Liver (tissue), 9 donors: ENCODE data around the gene PRKCH. TPM values are rescaled to one million over a fixed set of nuclear protein-coding genes. Genes with fewer than 3 reads are reported as not detected.

Experiments used
- DNase-seq: peaks from one replicate; pipeline ENCODE4 v3.0.0-alpha.2; 2017; ENCODE audit warnings: low spot score
- H3K27ac ChIP-seq, 2 donors: one replicate each; pipeline ENCODE4 v1.7.0; 2013; ENCODE audit warnings: inconsistent platforms in 2 of 2, low read length in 2 of 2, control low read depth in 1 of 2, low read depth in 1 of 2, mild to moderate bottlenecking in 1 of 2
- H3K27me3 ChIP-seq, 4 donors: one replicate each; pipeline versions ENCODE4 v1.6.1 to v1.7.0; 2013; ENCODE audit warnings: low read length in 3 of 4, inconsistent platforms in 1 of 4, mild to moderate bottlenecking in 1 of 4, moderate library complexity in 1 of 4; ENCODE audit not compliant: control insufficient read depth in 4 of 4, insufficient read depth in 4 of 4
- H3K36me3 ChIP-seq, 4 donors: one replicate each; pipeline versions ENCODE4 v1.6.1 to v1.7.0; 2013; ENCODE audit warnings: low read length in 3 of 4, mild to moderate bottlenecking in 3 of 4, low read depth in 1 of 4, moderate library complexity in 1 of 4; ENCODE audit not compliant: control insufficient read depth in 4 of 4, insufficient read depth in 3 of 4
- H3K4me1 ChIP-seq, 4 donors: one replicate each; pipeline versions ENCODE4 v1.6.1 to v1.7.0; 2013; ENCODE audit warnings: low read length in 3 of 4, mild to moderate bottlenecking in 3 of 4, moderate library complexity in 1 of 4; ENCODE audit not compliant: control insufficient read depth in 4 of 4, insufficient read depth in 4 of 4
- H3K4me3 ChIP-seq, 3 donors: one replicate each; pipeline versions ENCODE4 v1.6.1 to v1.7.0; 2013; ENCODE audit warnings: low read length in 3 of 3, control low read depth in 1 of 3, low read depth in 1 of 3, mild to moderate bottlenecking in 1 of 3
- H3K9ac ChIP-seq, 2 donors: one replicate each; pipeline ENCODE4 v1.7.0; 2013; ENCODE audit warnings: low read length in 2 of 2, mild to moderate bottlenecking in 2 of 2, moderate library complexity in 2 of 2, control low read depth in 1 of 2, low read depth in 1 of 2
- H3K9me3 ChIP-seq, 4 donors: one replicate each; pipeline versions ENCODE4 v1.6.1 to v1.7.0; 2013; ENCODE audit warnings: low read length in 3 of 4; ENCODE audit not compliant: control insufficient read depth in 4 of 4
- ATF3 ChIP-seq: IDR thresholded peaks from 2 replicates; pipeline ENCODE4 v1.6.1; 2016; ENCODE audit warnings: antibody characterized with exemption
- EGR1 ChIP-seq, 2 donors: IDR thresholded peaks; 2 replicates each; pipeline ENCODE4 v1.6.1; 2016 to 2018; ENCODE audit warnings: antibody characterized with exemption in 2 of 2, low read depth in 2 of 2
- FOXA1 ChIP-seq: IDR thresholded peaks from 2 replicates; pipeline ENCODE4 v1.6.1; 2016; ENCODE audit warnings: antibody characterized with exemption
- FOXA2 ChIP-seq: IDR thresholded peaks from 2 replicates; pipeline ENCODE4 v1.6.1; 2016; ENCODE audit warnings: antibody characterized with exemption
- GABPA ChIP-seq, 2 donors: IDR thresholded peaks in 1 of 2; conservative IDR thresholded peaks in 1 of 2; 2 replicates each; pipeline ENCODE4 v1.6.1; 2016; ENCODE audit warnings: antibody characterized with exemption in 2 of 2, mild to moderate bottlenecking in 1 of 2, moderate library complexity in 1 of 2
- HNF4A ChIP-seq, 2 donors: conservative IDR thresholded peaks; 2 replicates each; pipeline ENCODE4 v1.6.1; 2016; ENCODE audit warnings: antibody characterized with exemption in 2 of 2, mild to moderate bottlenecking in 2 of 2
- HNF4G ChIP-seq: IDR thresholded peaks from 2 replicates; pipeline ENCODE4 v1.6.1; 2016; ENCODE audit warnings: antibody characterized with exemption
- JUND ChIP-seq, 2 donors: IDR thresholded peaks; 2 replicates each; pipeline ENCODE4 v1.6.1; 2016; ENCODE audit warnings: antibody characterized with exemption in 2 of 2
- NR2F2 ChIP-seq: IDR thresholded peaks from 2 replicates; pipeline ENCODE4 v1.6.1; 2016; ENCODE audit warnings: antibody characterized with exemption
- RAD21 ChIP-seq, 2 donors: IDR thresholded peaks; 2 replicates each; pipeline ENCODE4 v1.6.1; 2016; ENCODE audit warnings: antibody characterized with exemption in 2 of 2, mild to moderate bottlenecking in 2 of 2
- RXRA ChIP-seq, 2 donors: IDR thresholded peaks; 2 replicates each; pipeline ENCODE4 v1.6.1; 2017 to 2018; ENCODE audit warnings: antibody characterized with exemption in 2 of 2, mild to moderate bottlenecking in 1 of 2
- SP1 ChIP-seq: IDR thresholded peaks from 2 replicates; pipeline ENCODE4 v1.6.1; 2018; ENCODE audit warnings: antibody characterized with exemption, mild to moderate bottlenecking
- TAF1 ChIP-seq: conservative IDR thresholded peaks from 2 replicates; pipeline ENCODE4 v1.6.1; 2016; ENCODE audit warnings: antibody characterized with exemption, mild to moderate bottlenecking
- YY1 ChIP-seq: IDR thresholded peaks from 2 replicates; pipeline ENCODE4 v1.6.1; 2016; ENCODE audit warnings: antibody characterized with exemption, mild to moderate bottlenecking
- ZBTB33 ChIP-seq: IDR thresholded peaks from 2 replicates; pipeline ENCODE4 v1.6.1; 2016; ENCODE audit warnings: antibody characterized with exemption
- WGBS: extraction: QIAGEN DNeasy Blood & Tissue Kit; methylation state at CpG from one replicate; pipeline ENCODE4 v1.1.7; 2013; 5-methylcytosine and 5-hydroxymethylcytosine counted together
- polyA plus RNA-seq, 2 donors: library from polyadenylated mRNA; stranded (reverse) in 1 of 2; unstranded in 1 of 2; fragments of 200-250 nt in 1 of 2; fragments of >200 nt in 1 of 2; fragmentation: Nextera tagmentation in 1 of 2; extraction: Ambion mirVana in 1 of 2; gene quantifications; one replicate each; pipeline versions ENCODE4 v1.2.1 to v1.2.3, GENCODE V29; 2013 to 2015
- total RNA-seq, 2 donors: library from RNA; depleted of rRNA; stranded (reverse); fragments of >200 nt; gene quantifications; one replicate each; pipeline ENCODE4 v1.2.3, GENCODE V29; 2014
- TF ChIP-seq, protein P1 (sequence below): IDR thresholded peaks from 2 replicates; pipeline ENCODE4 v1.6.1; 2016; ENCODE audit warnings: antibody characterized with exemption, mild to moderate bottlenecking
- TF ChIP-seq, protein P2 (sequence below): fragments of 150-350 bp; IDR thresholded peaks from 2 replicates; pipeline ENCODE4 v1.5.1; 2017; ENCODE audit warnings: improper control_type of control experiment, low read depth, low read length; ENCODE audit not compliant: missing input control
- TF ChIP-seq, protein P3 (sequence below): IDR thresholded peaks from 2 replicates; pipeline ENCODE4 v1.6.1; 2016; ENCODE audit warnings: antibody characterized with exemption
- donor health status: healthy.
- donor health status: healthy.
- donor health status: healthy.
- donor health status: healthy.
- donor health status: healthy.

PRKCH gene
- total and polyA plus RNA-seq, 4 donors = 3.9 to 13.7 (median 7.0) TPM

GRCh38 chr14:61326146-61326545 is 4.8 kb downstream of the PRKCH start:
- no peak overlapping the region for H3K4me3 ChIP-seq

GRCh38 chr14:61326847-61327246 is 5.5 kb downstream of the PRKCH start:
- Histone ChIP-seq H3K36me3 (no peaks in the 10 kb centered on the region), H3K27me3 (no peaks in the 10 kb centered on the region), H3K9me3 (no peaks in the 10 kb centered on the region), H3K4me3 (no peak overlapping the region), H3K9ac (no peak overlapping the region), H3K4me1 (peaks cover 5 to 10% (median 7%) of the 10 kb centered on the region in 4 donors), H3K27ac (peak overlapping the region in 1 of 2 donors; percentile 48)
- 42% methylated on average over 4 of the region's 4 CpGs for WGBS
- DNase-seq = no peak
- TF ChIP-seq FOXA1 = no peak
- no peak for TF ChIP-seq TAF1
- no peak for TF ChIP-seq YY1
- no peak for TF ChIP-seq JUND (IDR thresholded peaks at IDR 0.05)
- TF ChIP-seq, protein P1, sequence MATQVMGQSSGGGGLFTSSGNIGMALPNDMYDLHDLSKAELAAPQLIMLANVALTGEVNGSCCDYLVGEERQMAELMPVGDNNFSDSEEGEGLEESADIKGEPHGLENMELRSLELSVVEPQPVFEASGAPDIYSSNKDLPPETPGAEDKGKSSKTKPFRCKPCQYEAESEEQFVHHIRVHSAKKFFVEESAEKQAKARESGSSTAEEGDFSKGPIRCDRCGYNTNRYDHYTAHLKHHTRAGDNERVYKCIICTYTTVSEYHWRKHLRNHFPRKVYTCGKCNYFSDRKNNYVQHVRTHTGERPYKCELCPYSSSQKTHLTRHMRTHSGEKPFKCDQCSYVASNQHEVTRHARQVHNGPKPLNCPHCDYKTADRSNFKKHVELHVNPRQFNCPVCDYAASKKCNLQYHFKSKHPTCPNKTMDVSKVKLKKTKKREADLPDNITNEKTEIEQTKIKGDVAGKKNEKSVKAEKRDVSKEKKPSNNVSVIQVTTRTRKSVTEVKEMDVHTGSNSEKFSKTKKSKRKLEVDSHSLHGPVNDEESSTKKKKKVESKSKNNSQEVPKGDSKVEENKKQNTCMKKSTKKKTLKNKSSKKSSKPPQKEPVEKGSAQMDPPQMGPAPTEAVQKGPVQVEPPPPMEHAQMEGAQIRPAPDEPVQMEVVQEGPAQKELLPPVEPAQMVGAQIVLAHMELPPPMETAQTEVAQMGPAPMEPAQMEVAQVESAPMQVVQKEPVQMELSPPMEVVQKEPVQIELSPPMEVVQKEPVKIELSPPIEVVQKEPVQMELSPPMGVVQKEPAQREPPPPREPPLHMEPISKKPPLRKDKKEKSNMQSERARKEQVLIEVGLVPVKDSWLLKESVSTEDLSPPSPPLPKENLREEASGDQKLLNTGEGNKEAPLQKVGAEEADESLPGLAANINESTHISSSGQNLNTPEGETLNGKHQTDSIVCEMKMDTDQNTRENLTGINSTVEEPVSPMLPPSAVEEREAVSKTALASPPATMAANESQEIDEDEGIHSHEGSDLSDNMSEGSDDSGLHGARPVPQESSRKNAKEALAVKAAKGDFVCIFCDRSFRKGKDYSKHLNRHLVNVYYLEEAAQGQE = no peak
- TF ChIP-seq HNF4A (conservative IDR thresholded peaks at IDR 0.05) = no peak
- TF ChIP-seq ATF3 = no peak
- peak; percentile 50 for TF ChIP-seq SP1
- TF ChIP-seq HNF4G = no peak
- TF ChIP-seq FOXA2 = no peak
- TF ChIP-seq GABPA (IDR thresholded peaks at IDR 0.05 in 1 of 2, conservative IDR thresholded peaks at IDR 0.05 in 1 of 2) = no peak
- TF ChIP-seq, protein P2, sequence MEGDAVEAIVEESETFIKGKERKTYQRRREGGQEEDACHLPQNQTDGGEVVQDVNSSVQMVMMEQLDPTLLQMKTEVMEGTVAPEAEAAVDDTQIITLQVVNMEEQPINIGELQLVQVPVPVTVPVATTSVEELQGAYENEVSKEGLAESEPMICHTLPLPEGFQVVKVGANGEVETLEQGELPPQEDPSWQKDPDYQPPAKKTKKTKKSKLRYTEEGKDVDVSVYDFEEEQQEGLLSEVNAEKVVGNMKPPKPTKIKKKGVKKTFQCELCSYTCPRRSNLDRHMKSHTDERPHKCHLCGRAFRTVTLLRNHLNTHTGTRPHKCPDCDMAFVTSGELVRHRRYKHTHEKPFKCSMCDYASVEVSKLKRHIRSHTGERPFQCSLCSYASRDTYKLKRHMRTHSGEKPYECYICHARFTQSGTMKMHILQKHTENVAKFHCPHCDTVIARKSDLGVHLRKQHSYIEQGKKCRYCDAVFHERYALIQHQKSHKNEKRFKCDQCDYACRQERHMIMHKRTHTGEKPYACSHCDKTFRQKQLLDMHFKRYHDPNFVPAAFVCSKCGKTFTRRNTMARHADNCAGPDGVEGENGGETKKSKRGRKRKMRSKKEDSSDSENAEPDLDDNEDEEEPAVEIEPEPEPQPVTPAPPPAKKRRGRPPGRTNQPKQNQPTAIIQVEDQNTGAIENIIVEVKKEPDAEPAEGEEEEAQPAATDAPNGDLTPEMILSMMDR = no peak
- TF ChIP-seq RAD21 (IDR thresholded peaks at IDR 0.05) = peak in 1 of 2 donors; percentile 4
- no peak for TF ChIP-seq ZBTB33
- peak; percentile 69 for TF ChIP-seq NR2F2
- TF ChIP-seq, protein P3, sequence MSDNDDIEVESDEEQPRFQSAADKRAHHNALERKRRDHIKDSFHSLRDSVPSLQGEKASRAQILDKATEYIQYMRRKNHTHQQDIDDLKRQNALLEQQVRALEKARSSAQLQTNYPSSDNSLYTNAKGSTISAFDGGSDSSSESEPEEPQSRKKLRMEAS = no peak
- TF ChIP-seq EGR1 (IDR thresholded peaks at IDR 0.05; ENCODE audit: low read depth in 2 of 2) = no peak
- TF ChIP-seq RXRA (IDR thresholded peaks at IDR 0.05) = peak in 1 of 2 donors; percentile 6

More at GRCh38 chr14:61326146-61326545, 4.8 kb downstream of the PRKCH start:
- WGBS = 90% methylated on average over 1 of the region's 1 CpG
- Histone ChIP-seq H3K9ac (no peak overlapping the region), H3K4me1 (peaks cover 9 to 17% (median 13%) of the 10 kb centered on the region in 4 donors), H3K27ac (no peak overlapping the region), H3K27me3 (no peaks in the 10 kb centered on the region), H3K9me3 (no peaks in the 10 kb centered on the region), H3K36me3 (no peaks in the 10 kb centered on the region)
- DNase-seq = no peak
- TF ChIP-seq TAF1 = no peak
- no peak for TF ChIP-seq HNF4A (conservative IDR thresholded peaks at IDR 0.05)
- TF ChIP-seq HNF4G = no peak
- no peak for TF ChIP-seq FOXA2
